ENCODE results near the gene PDLIM5. TPM values are rescaled to one million over a fixed set of nuclear protein-coding genes. Genes with fewer than 3 reads are reported as not detected.
"Not testable (repeated sequence)": the region's sequence is repeated elsewhere in the genome, so short reads cannot be mapped to it uniquely, and the experiment has no call there.

PDLIM5 gene
- total RNA-seq, 2 donors from 2014 or later, result 598 to 841 TPM

DNA sequence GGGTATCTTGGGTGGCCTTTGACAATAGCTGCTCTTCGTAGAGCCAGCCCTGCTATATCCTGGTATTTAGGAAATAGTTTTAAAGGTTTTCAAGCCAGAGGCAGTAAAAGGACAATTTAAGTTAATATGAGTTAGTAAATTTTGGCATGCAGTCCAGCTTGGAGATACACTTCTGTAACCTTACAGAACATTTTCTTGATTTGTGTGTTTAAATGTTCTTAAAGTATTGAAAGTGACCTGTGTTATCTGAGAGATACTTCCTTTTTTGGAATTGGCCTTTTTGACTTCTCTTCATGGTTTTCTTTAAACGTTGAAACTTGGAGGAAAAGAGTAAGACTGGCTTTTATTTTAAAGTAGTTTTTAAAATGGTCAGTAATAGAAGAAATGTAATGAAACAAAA, 25.5 kb downstream of the PDLIM5 start:
- H3K4me3 ChIP-seq, result no peak overlapping the region
- H3K27me3 ChIP-seq, result no peaks in the 10 kb centered on the region
- H3K4me1 ChIP-seq, result peaks cover 0 to 84% of the 10 kb centered on the region in 2 donors
- no peaks in the 10 kb centered on the region for H3K9me3 ChIP-seq
- no peaks in the 10 kb centered on the region for H3K36me3 ChIP-seq
- TF ChIP-seq, protein P1, sequence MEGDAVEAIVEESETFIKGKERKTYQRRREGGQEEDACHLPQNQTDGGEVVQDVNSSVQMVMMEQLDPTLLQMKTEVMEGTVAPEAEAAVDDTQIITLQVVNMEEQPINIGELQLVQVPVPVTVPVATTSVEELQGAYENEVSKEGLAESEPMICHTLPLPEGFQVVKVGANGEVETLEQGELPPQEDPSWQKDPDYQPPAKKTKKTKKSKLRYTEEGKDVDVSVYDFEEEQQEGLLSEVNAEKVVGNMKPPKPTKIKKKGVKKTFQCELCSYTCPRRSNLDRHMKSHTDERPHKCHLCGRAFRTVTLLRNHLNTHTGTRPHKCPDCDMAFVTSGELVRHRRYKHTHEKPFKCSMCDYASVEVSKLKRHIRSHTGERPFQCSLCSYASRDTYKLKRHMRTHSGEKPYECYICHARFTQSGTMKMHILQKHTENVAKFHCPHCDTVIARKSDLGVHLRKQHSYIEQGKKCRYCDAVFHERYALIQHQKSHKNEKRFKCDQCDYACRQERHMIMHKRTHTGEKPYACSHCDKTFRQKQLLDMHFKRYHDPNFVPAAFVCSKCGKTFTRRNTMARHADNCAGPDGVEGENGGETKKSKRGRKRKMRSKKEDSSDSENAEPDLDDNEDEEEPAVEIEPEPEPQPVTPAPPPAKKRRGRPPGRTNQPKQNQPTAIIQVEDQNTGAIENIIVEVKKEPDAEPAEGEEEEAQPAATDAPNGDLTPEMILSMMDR (IDR thresholded peaks at IDR 0.05), result no peak
- H3K27ac ChIP-seq, result peak overlapping the region in 1 of 2 donors; percentile 31
- DNase-seq (ENCODE audit: low spot score), result no peak

DNA sequence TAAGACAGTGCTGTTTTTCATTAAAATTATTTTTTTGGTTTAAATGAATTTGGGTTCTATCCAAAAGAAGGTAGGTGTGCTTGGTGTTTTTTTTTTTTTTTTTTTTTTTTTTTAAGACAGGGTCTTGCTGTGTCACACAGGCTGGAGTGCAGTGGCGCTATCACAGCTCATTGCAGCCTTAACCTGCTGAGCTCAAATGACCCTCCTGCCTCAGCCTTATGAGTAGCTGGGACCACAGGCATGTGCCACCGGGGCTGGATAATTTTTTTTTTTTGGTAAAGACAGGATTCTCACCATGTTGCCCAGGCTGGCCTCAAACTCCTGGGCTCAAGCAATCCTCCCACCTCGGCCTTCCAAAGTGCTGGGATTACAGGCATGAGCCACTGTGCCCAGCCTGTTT, 27.1 kb downstream of the PDLIM5 start:
- DNase-seq (ENCODE audit: low spot score); H3K9me3 ChIP-seq; H3K36me3 ChIP-seq; H3K4me3 ChIP-seq; H3K27me3 ChIP-seq: not testable (repeated sequence)
- Histone ChIP-seq H3K27ac (peak overlapping the region; percentile 31 to 59), H3K4me1 (peaks cover 0 to 84% of the 10 kb centered on the region in 2 donors)

DNA sequence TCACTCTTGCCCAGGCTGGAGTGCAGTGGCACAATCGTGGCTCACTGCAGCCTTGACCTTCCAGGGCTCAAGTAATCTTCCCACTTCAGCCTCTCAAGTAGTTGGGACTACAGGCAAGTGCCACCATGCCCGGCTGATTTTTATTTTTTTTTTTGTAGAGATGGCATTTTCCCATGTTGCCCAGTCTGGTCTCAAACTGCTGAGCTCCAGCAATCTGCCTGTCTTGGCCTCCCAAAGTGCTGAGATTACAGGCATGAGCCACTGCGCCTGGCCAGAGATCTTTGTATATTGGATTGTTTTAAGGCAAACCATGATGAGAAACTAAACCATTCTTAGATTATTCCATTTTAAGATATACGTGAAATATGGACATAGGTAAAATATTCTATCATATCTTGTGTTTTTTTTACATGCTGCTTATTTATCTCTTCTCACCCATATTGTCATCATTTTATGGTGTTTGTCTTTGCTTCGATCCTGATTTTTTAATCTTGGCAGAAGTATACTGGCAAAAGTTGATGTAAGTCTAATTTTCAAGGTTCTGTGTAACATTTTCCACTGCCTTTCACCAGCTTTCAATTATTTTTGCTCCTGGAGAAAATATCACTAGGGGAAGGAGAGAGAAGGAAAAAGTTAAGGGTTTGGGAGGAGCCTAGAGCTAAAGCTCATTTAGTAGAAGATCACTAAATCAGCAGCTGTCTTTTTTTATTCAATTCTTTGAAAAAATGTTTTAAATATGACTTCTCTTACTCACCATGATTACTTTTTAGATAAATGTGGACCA, 27.8 kb downstream of the PDLIM5 start:
- TF ChIP-seq, protein P1 (IDR thresholded peaks at IDR 0.05), result no peak
- H3K36me3 ChIP-seq, result peaks cover 4% of the 10 kb centered on the region
- peak overlapping the region; percentile 31 to 59 for H3K27ac ChIP-seq
- H3K4me3 ChIP-seq, result no peak overlapping the region
- no peaks in the 10 kb centered on the region for H3K27me3 ChIP-seq
- no peak for DNase-seq (ENCODE audit: low spot score)
- H3K4me1 ChIP-seq, result peaks cover 0 to 86% of the 10 kb centered on the region in 2 donors
- H3K9me3 ChIP-seq, result no peaks in the 10 kb centered on the region

DNA sequence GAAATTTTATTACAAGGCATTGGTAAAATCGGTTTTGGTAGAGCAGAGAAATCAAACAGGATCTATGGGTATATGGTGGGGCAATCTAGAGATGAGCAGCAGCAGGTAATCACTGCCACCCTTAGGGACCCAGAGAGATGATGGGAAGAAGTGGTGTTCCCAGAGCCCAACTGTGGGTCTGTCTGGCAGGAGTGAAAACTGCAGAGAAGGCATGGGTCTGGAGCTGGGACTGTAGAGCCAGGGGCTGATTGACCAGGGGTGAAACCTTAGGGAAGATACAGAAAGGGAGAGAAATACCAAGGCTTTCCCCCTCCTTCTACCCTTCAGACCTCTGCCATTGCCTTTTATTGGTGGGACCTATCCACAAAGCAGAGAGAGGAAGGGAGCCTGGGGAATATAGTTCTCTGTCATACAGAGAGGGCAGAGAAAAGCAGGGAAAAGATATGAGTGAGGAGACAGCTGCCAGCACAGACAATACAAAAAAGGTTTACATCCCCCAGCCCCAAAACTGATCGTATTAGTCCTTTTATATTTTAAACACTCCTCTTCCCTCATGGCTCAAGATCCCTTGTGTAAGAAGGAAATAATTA, 28.7 kb downstream of the PDLIM5 start:
- H3K36me3 ChIP-seq, result peaks cover 8% of the 10 kb centered on the region
- TF ChIP-seq, protein P1 (IDR thresholded peaks at IDR 0.05), result no peak
- peaks cover 0 to 84% of the 10 kb centered on the region in 2 donors for H3K4me1 ChIP-seq
- H3K27me3 ChIP-seq, result no peaks in the 10 kb centered on the region
- no peaks in the 10 kb centered on the region for H3K9me3 ChIP-seq
- DNase-seq (ENCODE audit: low spot score), result no peak
- no peak overlapping the region for H3K4me3 ChIP-seq
- H3K27ac ChIP-seq, result peak overlapping the region; percentile 13 to 59

DNA sequence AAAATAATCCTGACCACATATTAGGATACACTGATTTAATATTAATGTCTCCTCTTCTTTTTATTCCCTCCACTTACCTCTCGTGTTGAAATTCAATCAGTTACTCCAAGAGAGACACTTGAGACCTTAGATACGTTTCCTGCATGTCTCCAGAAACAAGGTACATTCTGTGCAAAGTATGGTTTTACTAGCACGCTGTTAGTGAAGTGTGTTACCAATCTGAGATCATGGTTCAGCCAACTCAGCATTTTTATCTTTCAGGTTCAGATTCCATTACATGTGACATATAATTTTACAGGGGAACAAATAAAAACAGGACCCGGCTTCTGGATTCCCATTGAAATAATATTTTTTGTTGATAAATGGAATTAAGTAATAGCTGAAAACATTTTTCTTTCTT, 32.2 kb downstream of the PDLIM5 start:
- Histone ChIP-seq H3K27me3 (no peaks in the 10 kb centered on the region), H3K27ac (no peak overlapping the region), H3K4me1 (peaks cover 0 to 80% of the 10 kb centered on the region in 2 donors), H3K36me3 (peaks cover 8% of the 10 kb centered on the region), H3K9me3 (no peaks in the 10 kb centered on the region), H3K4me3 (no peak overlapping the region)
- TF ChIP-seq, protein P1 (IDR thresholded peaks at IDR 0.05), result no peak
- no peak for DNase-seq (ENCODE audit: low spot score)

DNA sequence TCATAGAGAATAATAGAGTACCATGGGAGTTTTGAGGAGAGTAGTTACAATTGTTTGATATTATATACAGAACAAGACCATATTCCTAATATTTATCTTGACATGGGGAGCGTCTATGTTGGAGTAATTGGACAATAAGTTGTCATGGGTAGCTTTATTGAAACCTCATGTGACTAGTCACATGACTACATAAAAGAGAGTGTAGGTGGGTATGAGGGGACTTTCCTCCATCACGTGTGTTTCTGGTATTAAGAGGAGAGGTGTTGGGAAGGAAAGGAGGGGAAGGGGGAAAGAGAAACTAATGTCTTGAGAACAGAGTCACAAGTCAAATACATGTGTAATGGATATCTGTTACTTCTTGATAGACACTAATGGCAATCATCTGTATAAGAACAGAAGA, 33.1 kb downstream of the PDLIM5 start:
- TF ChIP-seq, protein P1 (IDR thresholded peaks at IDR 0.05), result no peak
- Histone ChIP-seq H3K27me3 (no peaks in the 10 kb centered on the region), H3K4me1 (peaks cover 0 to 71% of the 10 kb centered on the region in 2 donors), H3K9me3 (no peaks in the 10 kb centered on the region), H3K4me3 (no peak overlapping the region), H3K36me3 (peaks cover 8% of the 10 kb centered on the region), H3K27ac (peak overlapping the region in 1 of 2 donors; percentile 61)
- DNase-seq (ENCODE audit: low spot score), result no peak

Measured in right atrium auricular region (tissue), 2 donors.